HL-60 (cell line): ENCODE data around the gene NHLRC2.

Experiments
- DNase-seq, 2 experiments: peaks; one replicate each; pipeline ENCODE4 v3.0.0-alpha.2; 2010 to 2020; ENCODE audit warnings: low read depth in 1 of 2, low spot score in 1 of 2
- H3K27ac ChIP-seq: fragments of 250-450 bp; sonication (Bioruptor Pico); replicated peaks from 2 replicates; pipeline ENCODE4 v1.5.1; 2020; ENCODE audit warnings: mild to moderate bottlenecking, moderate library complexity
- H3K27me3 ChIP-seq: fragments of 250-450 bp; sonication (Bioruptor Pico); 2 replicates; pipeline ENCODE4 v1.5.1; 2021; ENCODE audit warnings: mild to moderate bottlenecking, moderate library complexity; ENCODE audit not compliant: insufficient read depth, poor library complexity, severe bottlenecking
- H3K4me3 ChIP-seq: replicated peaks from 2 replicates; pipeline ENCODE4 v1.5.1; 2011; ENCODE audit warnings: mild to moderate bottlenecking, control low read depth, low read length; ENCODE audit not compliant: insufficient read depth
- CTCF ChIP-seq: IDR thresholded peaks from one replicate; pipeline ENCODE4 v1.5.1; 2011; ENCODE audit warnings: low read length, control low read depth, inconsistent platforms; ENCODE audit not compliant: insufficient read depth
- GABPA ChIP-seq: IDR thresholded peaks from 2 replicates; pipeline ENCODE4 v1.6.1; 2012; ENCODE audit warnings: low read depth
- POLR2AphosphoS5 ChIP-seq: IDR thresholded peaks from 2 replicates; pipeline ENCODE4 v1.6.1; 2012; ENCODE audit warnings: low read depth
- SPI1 ChIP-seq: IDR thresholded peaks from 2 replicates; pipeline ENCODE4 v1.6.1; 2012; ENCODE audit warnings: low read depth, mild to moderate bottlenecking, borderline replicate concordance
- TF ChIP-seq, protein P1 (sequence below): IDR thresholded peaks from 2 replicates; pipeline ENCODE4 v1.6.1; 2012; ENCODE audit warnings: low read depth; ENCODE audit not compliant: insufficient replicate concordance

Gene NHLRC2

DNA sequence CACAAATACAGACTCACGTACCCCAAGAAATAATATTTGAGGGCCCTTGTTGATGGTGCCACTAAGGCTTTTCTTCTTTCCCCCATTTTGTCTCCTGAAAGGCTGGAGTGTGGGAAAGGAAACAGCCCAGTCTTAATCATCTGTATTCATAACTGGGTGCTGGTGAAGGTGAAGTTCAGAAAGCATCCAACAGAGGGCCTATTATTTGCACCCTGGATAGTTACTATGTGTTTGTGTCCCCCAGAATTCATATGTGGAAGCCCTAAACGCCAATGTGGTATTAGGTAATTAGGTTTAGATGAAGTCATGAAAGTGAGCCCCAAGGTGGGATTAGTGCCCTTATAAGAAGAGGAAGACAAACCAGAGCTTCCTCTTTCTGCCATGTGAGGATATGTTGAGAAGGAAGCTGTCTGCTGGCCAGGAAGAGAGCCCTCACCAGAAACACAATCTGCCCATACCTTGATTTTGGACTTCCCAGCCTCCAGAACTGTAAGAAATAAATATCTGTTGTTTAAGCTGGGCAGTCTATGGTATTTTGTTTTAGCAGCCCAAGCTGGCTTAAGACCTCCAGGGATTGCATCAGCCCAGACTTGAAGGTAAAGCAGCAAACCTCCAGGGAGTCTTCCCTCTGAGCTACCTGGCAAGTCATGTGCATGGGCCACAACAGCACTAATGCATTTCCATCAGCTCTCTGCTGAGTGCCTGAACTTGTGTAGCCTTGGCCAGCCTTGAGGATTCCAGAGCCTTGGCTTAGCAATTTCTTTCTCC lies 99.2 kb downstream of the NHLRC2 start:
- no peak overlapping the region for H3K4me3 ChIP-seq
- DNase-seq = peak; percentile 66 to 73
- H3K27me3 ChIP-seq = no peaks in the 10 kb centered on the region
- H3K27ac ChIP-seq = no peak overlapping the region
- TF ChIP-seq GABPA (no peak), SPI1 (peak; percentile 92), POLR2AphosphoS5 (peak; percentile 44; the same call in 1 of the 2 replicates), CTCF (no peak)
- TF ChIP-seq, protein P1, sequence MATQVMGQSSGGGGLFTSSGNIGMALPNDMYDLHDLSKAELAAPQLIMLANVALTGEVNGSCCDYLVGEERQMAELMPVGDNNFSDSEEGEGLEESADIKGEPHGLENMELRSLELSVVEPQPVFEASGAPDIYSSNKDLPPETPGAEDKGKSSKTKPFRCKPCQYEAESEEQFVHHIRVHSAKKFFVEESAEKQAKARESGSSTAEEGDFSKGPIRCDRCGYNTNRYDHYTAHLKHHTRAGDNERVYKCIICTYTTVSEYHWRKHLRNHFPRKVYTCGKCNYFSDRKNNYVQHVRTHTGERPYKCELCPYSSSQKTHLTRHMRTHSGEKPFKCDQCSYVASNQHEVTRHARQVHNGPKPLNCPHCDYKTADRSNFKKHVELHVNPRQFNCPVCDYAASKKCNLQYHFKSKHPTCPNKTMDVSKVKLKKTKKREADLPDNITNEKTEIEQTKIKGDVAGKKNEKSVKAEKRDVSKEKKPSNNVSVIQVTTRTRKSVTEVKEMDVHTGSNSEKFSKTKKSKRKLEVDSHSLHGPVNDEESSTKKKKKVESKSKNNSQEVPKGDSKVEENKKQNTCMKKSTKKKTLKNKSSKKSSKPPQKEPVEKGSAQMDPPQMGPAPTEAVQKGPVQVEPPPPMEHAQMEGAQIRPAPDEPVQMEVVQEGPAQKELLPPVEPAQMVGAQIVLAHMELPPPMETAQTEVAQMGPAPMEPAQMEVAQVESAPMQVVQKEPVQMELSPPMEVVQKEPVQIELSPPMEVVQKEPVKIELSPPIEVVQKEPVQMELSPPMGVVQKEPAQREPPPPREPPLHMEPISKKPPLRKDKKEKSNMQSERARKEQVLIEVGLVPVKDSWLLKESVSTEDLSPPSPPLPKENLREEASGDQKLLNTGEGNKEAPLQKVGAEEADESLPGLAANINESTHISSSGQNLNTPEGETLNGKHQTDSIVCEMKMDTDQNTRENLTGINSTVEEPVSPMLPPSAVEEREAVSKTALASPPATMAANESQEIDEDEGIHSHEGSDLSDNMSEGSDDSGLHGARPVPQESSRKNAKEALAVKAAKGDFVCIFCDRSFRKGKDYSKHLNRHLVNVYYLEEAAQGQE = no peak

GRCh38 chr10:113954409-113954808 lies 99.9 kb downstream of the NHLRC2 start:
- TF ChIP-seq CTCF (no peak), SPI1 (no peak), POLR2AphosphoS5 (no peak), GABPA (no peak)
- TF ChIP-seq, protein P1 = no peak
- Histone ChIP-seq H3K27ac (no peak overlapping the region), H3K27me3 (no peaks in the 10 kb centered on the region), H3K4me3 (no peak overlapping the region)
- DNase-seq = no peak

DNA sequence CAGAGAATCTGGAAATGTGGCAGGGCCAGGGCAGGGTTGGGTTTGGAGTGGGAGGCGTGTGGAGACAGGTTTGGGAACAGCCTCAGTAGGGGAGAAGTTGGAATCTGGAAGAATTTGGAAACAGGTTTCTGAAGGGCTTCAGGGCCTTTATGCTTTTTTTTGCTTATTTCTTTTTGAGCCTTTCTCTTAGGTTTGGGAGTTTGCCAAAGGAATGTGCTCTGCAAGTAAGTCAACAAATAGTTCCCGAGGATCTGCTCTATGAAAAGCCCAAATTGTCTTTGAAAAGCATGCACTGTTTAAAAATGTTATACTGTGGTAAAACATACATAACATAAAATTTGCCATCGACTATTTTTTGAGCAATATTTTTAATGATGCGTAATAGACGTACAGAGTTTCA lies 102.6 kb downstream of the NHLRC2 start:
- no peak for TF ChIP-seq POLR2AphosphoS5
- TF ChIP-seq CTCF = no peak
- TF ChIP-seq, protein P1 = no peak
- TF ChIP-seq GABPA = no peak
- no peak for TF ChIP-seq SPI1
- no peak overlapping the region for H3K4me3 ChIP-seq
- no peak for DNase-seq
- no peaks in the 10 kb centered on the region for H3K27me3 ChIP-seq
- no peak overlapping the region for H3K27ac ChIP-seq
